GM23338 (cell line): Measurements from ENCODE around the gene KRT7.

ENCODE experiments used
- EZH2 ChIP-seq: fragments of 200-600 bp; sonication (generic); IDR thresholded peaks from one replicate; pipeline ENCODE4 v1.8.0; 2017; ENCODE audit warnings: antibody characterized with exemption, mild to moderate bottlenecking, low read depth; ENCODE audit not compliant: unreplicated experiment
- EZH2phosphoT487 ChIP-seq: fragments of 200-600 bp; sonication (generic); IDR thresholded peaks from one replicate; pipeline ENCODE4 v1.8.1; 2018; ENCODE audit warnings: antibody characterized with exemption; ENCODE audit not compliant: unreplicated experiment
- POLR2AphosphoS5 ChIP-seq: IDR thresholded peaks from 2 replicates; pipeline ENCODE4 v1.6.1; 2016; ENCODE audit warnings: antibody characterized with exemption, low read depth
- STAT1 ChIP-seq: IDR thresholded peaks from one replicate; pipeline ENCODE4 v1.6.1; 2016; ENCODE audit warnings: antibody characterized with exemption; ENCODE audit not compliant: unreplicated experiment
- TF ChIP-seq, protein P1 (sequence below), 2 experiments: fragments of 200-600 bp in 1 of 2; sonication (generic) in 1 of 2; conservative IDR thresholded peaks; 2 replicates each; pipeline versions ENCODE4 v1.5.1 to v1.6.1; 2016 to 2017; ENCODE audit warnings: antibody characterized with exemption in 2 of 2, low read depth in 2 of 2, mild to moderate bottlenecking in 2 of 2, moderate library complexity in 1 of 2
- TF ChIP-seq, protein P2 (sequence below): IDR thresholded peaks from 2 replicates; pipeline ENCODE4 v1.6.1; 2016; ENCODE audit warnings: antibody characterized with exemption

DNA sequence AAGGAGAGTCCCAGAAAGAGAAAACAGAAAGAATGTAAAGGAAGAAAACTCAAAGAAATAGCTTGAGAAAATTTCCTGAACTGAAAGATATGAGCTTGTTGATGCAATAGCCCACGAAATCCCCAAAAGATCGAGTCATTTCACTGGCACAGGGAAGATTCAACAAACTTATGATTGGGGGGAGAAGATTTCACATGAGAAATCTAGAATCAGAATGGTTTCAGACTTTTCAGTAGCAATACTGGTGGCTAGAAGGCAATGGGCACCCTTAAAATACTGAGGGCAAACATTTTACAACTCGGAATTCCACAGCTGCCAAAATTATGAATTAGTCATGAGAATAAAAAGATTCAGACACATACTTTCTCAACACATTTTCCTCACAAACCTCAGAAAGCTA is 8.9 kb upstream of the KRT7 start:
- TF ChIP-seq, protein P1, sequence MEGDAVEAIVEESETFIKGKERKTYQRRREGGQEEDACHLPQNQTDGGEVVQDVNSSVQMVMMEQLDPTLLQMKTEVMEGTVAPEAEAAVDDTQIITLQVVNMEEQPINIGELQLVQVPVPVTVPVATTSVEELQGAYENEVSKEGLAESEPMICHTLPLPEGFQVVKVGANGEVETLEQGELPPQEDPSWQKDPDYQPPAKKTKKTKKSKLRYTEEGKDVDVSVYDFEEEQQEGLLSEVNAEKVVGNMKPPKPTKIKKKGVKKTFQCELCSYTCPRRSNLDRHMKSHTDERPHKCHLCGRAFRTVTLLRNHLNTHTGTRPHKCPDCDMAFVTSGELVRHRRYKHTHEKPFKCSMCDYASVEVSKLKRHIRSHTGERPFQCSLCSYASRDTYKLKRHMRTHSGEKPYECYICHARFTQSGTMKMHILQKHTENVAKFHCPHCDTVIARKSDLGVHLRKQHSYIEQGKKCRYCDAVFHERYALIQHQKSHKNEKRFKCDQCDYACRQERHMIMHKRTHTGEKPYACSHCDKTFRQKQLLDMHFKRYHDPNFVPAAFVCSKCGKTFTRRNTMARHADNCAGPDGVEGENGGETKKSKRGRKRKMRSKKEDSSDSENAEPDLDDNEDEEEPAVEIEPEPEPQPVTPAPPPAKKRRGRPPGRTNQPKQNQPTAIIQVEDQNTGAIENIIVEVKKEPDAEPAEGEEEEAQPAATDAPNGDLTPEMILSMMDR (conservative IDR thresholded peaks at IDR 0.05; ENCODE audit: low read depth in 2 of 2): no peak
- TF ChIP-seq STAT1: no peak
- no peak for TF ChIP-seq EZH2phosphoT487
- no peak for TF ChIP-seq EZH2
- TF ChIP-seq POLR2AphosphoS5: no peak
- TF ChIP-seq, protein P2, sequence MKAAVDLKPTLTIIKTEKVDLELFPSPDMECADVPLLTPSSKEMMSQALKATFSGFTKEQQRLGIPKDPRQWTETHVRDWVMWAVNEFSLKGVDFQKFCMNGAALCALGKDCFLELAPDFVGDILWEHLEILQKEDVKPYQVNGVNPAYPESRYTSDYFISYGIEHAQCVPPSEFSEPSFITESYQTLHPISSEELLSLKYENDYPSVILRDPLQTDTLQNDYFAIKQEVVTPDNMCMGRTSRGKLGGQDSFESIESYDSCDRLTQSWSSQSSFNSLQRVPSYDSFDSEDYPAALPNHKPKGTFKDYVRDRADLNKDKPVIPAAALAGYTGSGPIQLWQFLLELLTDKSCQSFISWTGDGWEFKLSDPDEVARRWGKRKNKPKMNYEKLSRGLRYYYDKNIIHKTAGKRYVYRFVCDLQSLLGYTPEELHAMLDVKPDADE: no peak
